Kidney tubule cell (primary cell): ENCODE data around the gene CEP78.

Experiments used
- DNase-seq: peaks from one replicate; pipeline ENCODE4 v3.0.0-alpha.2; 2018; ENCODE audit warnings: low spot score

The CEP78 gene

GRCh38 chr9:78286946-78287388 lies 51.1 kb downstream of the CEP78 start:
- DNase-seq, result no peak

GRCh38 chr9:78288214-78288892 lies 52.5 kb downstream of the CEP78 start:
- no peak for DNase-seq

GRCh38 chr9:78289474-78289873 lies 53.6 kb downstream of the CEP78 start:
- peak; percentile 66 for DNase-seq

- DNase-seq, result peak; percentile 15
Observed at GRCh38 chr9:78291240-78291925, 55.5 kb downstream of the CEP78 start.

GRCh38 chr9:78292026-78292425 lies 56.2 kb downstream of the CEP78 start:
- DNase-seq, result no peak

- DNase-seq, result no peak
Observed at GRCh38 chr9:78292716-78293497, 57.0 kb downstream of the CEP78 start.

- DNase-seq, result peak; percentile 43
Observed at GRCh38 chr9:78294290-78295176, 58.7 kb downstream of the CEP78 start.

- no peak for DNase-seq
Observed at GRCh38 chr9:78295177-78295575, 59.3 kb downstream of the CEP78 start.

GRCh38 chr9:78295731-78296130 lies 59.9 kb downstream of the CEP78 start:
- DNase-seq, result no peak

- DNase-seq, result peak; percentile 49
Observed at GRCh38 chr9:78296201-78296892, 60.5 kb downstream of the CEP78 start.

GRCh38 chr9:78296893-78297671 lies 61.2 kb downstream of the CEP78 start, which contains the start of gene PSAT1:
Gene PSAT1 (plus strand): TSS chr9:78297125. CDS start chr9:78297211, 86 bp downstream.
- DNase-seq, result peak; percentile 97

- no peak for DNase-seq
Observed at GRCh38 chr9:78297672-78297961, 61.7 kb downstream of the CEP78 start.

- peak; percentile 5 for DNase-seq
Observed at GRCh38 chr9:78298046-78298765, 62.3 kb downstream of the CEP78 start.

GRCh38 chr9:78300209-78300608 lies 64.3 kb downstream of the CEP78 start:
- no peak for DNase-seq

GRCh38 chr9:78301466-78301865 lies 65.6 kb downstream of the CEP78 start:
- DNase-seq, result peak; percentile 30

- no peak for DNase-seq
Observed at GRCh38 chr9:78303377-78304062, 67.6 kb downstream of the CEP78 start.

GRCh38 chr9:78304357-78304756 lies 68.5 kb downstream of the CEP78 start:
- DNase-seq, result no peak

GRCh38 chr9:78306222-78307076 lies 70.6 kb downstream of the CEP78 start:
- DNase-seq, result no peak
